Posterior vena cava (tissue), 2 donors: ENCODE results near the gene EPN2. TPM values are rescaled to one million over a fixed set of nuclear protein-coding genes. Genes with fewer than 3 reads are reported as not detected.
A peak's percentile ranks its signal among the peaks of the same experiment; 100 is the strongest.
"Not testable (repeated sequence)": the region's sequence is repeated elsewhere in the genome, so short reads cannot be mapped to it uniquely, and the experiment has no call there.

Experiments
- DNase-seq: peaks from one replicate; pipeline ENCODE4 v3.0.0-alpha.2; 2020; ENCODE audit warnings: low spot score
- intact Hi-C, 2 donors: fragments of 100-400 bp; cut with DNase I; formaldehyde crosslinking; loops; one replicate each; pipeline versions ENCODE4 v1.14.1 to v1.14.2; 2022 to 2023
- total RNA-seq, 2 donors: library from RNA; stranded (reverse); fragmentation: NEBNext Ultra II Directional; extraction: Animal tissue kit (Norgen Biotek cat#: 25700); gene quantifications; one replicate each; pipeline ENCODE4 v1.2.1, GENCODE V29; 2021
- donor health status: DM: yes; HTN: yes; CAD: no.
- donor health status: DM: yes; HTN: yes; CAD: no.

EPN2 gene
- total RNA-seq, 2 donors from 2014 or later: 50.7 to 67.6 TPM

GRCh38 chr17:19347323-19348080 lies 110.3 kb downstream of the EPN2 start:
- DNase-seq: peak; percentile 70
- intact Hi-C loops: no loop called here

- intact Hi-C loops: no loop called here
- peak; percentile 49 for DNase-seq
Observed at GRCh38 chr17:19348081-19348650, 111.0 kb downstream of the EPN2 start.

- intact Hi-C loops: no loop called here
- no peak for DNase-seq
Observed at GRCh38 chr17:19348806-19349205, 111.6 kb downstream of the EPN2 start.

GRCh38 chr17:19353401-19353800 lies 116.2 kb downstream of the EPN2 start:
- intact Hi-C loops: not testable (repeated sequence)
- DNase-seq: peak; percentile 56

DNA sequence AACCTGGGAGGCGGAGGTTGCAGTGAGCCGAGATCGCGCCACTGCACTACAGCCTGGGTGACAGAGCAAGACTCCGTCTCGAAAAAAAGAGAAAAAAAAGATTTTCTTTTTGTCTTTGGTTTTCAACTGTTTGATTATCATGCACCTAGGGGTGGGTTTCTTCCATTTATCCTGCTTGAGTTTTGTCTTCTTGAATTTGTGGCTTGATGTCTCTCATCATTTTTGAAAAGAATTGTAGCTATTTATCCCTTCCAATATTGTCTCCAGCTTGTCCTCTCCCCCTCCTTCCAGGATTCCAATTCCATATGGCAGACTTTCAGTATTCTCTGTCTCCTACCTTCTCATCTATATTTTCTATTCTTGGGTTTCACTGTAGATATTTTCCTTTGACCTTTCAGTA lies 117.6 kb downstream of the EPN2 start:
- intact Hi-C loops: no loop called here
- DNase-seq: no peak

GRCh38 chr17:19357351-19357750 lies 120.2 kb downstream of the EPN2 start:
- peak; percentile 68 for DNase-seq
- intact Hi-C loops: no loop called here

GRCh38 chr17:19357761-19358160 lies 120.6 kb downstream of the EPN2 start:
- DNase-seq: peak; percentile 28
- intact Hi-C loops: no loop called here

DNA sequence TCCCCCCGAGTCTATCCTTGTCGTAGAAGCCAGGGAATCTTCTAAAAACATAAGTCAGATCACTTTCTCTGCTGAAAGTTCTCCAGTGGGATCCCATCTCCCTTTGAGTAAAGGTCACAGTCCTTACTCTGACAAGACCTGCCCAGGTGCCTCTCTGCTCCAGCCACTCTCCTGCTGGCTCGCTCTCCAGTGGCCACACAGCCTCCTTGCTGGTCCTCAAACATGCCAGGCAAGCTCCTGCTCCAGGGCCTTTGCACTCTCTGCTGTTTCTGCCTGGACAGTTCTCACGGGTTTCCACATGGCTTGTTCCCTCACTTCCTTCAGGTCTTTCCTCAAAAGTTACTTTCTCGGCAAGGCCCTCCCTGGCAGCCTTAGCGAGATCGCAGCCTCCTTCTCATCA lies 122.0 kb downstream of the EPN2 start:
- peak; percentile 65 for DNase-seq

GRCh38 chr17:19359856-19360255 lies 122.7 kb downstream of the EPN2 start:
- DNase-seq: peak; percentile 43
- intact Hi-C loops: loop anchor here (5.0 to 10.0 kb wide), 3 partner anchors 92 to 405 kb away; no protein-coding TSS in a partner anchor

More for the DNA sequence above, 122.0 kb downstream of the EPN2 start:
- intact Hi-C loops: no loop called here

- intact Hi-C loops: loop anchor here (5.0 to 10.0 kb wide), 3 partner anchors 92 to 404 kb away; no protein-coding TSS in a partner anchor
- no peak for DNase-seq
Observed at GRCh38 chr17:19360772-19361171, 123.6 kb downstream of the EPN2 start.

DNA sequence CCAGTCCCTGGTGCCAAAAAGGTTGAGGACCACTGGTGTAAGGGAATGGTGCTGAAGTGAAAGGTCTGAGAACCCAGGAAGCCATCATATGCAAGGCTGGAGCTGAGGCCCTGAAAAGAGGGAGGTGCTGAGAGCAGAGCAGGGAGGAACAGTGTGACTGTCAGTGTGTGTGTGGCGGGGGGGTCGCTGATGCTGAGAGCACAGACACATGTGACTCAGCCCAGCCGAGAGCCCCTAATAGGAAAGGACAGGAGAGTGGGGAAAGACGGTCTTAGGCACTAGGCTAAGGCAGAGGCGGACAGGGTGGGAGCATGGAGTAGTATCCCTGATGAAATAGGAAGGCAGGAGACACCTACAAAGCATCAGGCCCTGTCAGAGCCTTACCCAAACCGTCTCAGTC lies 124.2 kb downstream of the EPN2 start:
- intact Hi-C loops: loop anchor here (5.0 to 10.0 kb wide), 3 partner anchors 91 to 403 kb away; no protein-coding TSS in a partner anchor
- no peak for DNase-seq

GRCh38 chr17:19361944-19362276 lies 124.7 kb downstream of the EPN2 start:
- peak; percentile 89 for DNase-seq
- intact Hi-C loops: loop anchor here (2.0 to 10.0 kb wide), 4 partner anchors 87 to 403 kb away; no protein-coding TSS in a partner anchor

- intact Hi-C loops: loop anchor here (2.0 to 10.0 kb wide), 4 partner anchors 86 to 402 kb away; no protein-coding TSS in a partner anchor
- peak; percentile 98 for DNase-seq
Observed at GRCh38 chr17:19362277-19363113, 125.3 kb downstream of the EPN2 start, which contains the start of gene B9D1. B9D1 (minus strand) TSS chr17:19362723; CDS start chr17:19362569, 154 bp downstream.

DNA sequence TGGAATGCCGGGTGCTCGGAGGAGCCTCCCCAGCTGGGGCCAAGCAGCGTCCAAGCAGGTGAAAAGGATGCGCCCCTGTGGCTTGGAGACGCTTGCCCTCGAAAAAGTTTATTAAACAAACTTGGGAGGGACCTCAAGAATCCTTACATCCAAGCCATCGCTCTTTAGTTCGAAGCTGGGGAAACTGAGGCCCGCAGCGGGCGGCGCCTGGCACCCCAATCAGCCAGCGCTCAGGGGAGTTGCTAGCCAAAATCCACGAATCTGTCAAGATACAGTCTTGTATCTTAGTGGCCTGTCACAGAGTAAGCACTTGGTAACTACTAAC lies 125.9 kb downstream of the EPN2 start:
- intact Hi-C loops: loop anchor here (2.0 to 10.0 kb wide), 4 partner anchors 86 to 402 kb away; no protein-coding TSS in a partner anchor
- DNase-seq: no peak

- DNase-seq: peak; percentile 17
- intact Hi-C loops: loop anchor here (2.0 to 10.0 kb wide), 4 partner anchors 85 to 401 kb away; no protein-coding TSS in a partner anchor
Observed at GRCh38 chr17:19363460-19364035, 126.4 kb downstream of the EPN2 start.

DNA sequence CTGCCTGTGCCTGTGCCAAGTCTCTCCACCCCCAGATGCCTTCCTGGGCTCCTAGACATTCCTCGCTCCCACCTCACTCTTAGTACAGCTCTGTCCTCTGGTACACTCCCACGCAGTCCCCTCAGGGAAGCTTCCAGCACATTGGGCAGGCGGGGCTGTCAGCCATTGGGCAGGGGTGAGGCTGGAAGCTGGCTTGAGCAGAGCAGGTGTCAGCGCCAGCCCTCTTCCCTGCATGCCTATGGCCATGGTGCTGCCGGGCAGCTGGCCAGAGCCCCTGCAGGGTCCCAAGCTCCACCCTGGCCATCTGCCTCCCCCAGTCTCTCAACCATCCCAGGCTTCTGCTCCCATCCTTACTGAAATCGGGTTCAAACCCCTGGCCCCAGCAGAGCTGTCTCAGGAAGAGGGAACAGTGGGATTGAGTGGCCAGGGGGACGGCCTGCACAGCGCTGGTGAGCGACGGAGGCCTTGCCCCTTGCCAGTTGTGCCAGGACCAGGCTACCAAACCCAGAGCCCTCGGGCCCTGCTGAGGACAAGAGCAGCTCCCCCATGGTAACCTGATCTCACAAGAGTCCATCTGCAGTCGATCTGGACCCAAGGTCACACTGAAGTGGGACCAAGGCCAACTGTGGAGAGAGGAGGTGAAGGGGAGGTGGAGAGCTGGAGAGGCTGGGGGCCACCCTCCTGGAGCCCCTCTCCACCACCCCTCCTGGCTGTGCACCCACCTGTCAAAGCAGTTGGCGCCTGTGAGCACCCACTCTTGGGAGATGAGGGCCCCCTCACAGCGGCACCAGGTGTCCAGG lies 127.7 kb downstream of the EPN2 start:
- DNase-seq: peak; percentile 67
- intact Hi-C loops: loop anchor here (5.0 to 10.0 kb wide), 3 partner anchors 87 to 400 kb away; no protein-coding TSS in a partner anchor

- DNase-seq: no peak
- intact Hi-C loops: loop anchor here in 1 of 2 donors (10.0 kb wide), 1 partner anchor 399 kb away; no protein-coding TSS in a partner anchor
Observed at GRCh38 chr17:19365499-19365817, 128.3 kb downstream of the EPN2 start.

GRCh38 chr17:19365833-19366636 lies 128.9 kb downstream of the EPN2 start:
- DNase-seq: no peak
- intact Hi-C loops: loop anchor here in 1 of 2 donors (10.0 kb wide), 1 partner anchor 399 kb away; no protein-coding TSS in a partner anchor
